ENCODE measurements around the gene HDDC2.

Gene HDDC2, protein sequence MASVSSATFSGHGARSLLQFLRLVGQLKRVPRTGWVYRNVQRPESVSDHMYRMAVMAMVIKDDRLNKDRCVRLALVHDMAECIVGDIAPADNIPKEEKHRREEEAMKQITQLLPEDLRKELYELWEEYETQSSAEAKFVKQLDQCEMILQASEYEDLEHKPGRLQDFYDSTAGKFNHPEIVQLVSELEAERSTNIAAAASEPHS

DNA sequence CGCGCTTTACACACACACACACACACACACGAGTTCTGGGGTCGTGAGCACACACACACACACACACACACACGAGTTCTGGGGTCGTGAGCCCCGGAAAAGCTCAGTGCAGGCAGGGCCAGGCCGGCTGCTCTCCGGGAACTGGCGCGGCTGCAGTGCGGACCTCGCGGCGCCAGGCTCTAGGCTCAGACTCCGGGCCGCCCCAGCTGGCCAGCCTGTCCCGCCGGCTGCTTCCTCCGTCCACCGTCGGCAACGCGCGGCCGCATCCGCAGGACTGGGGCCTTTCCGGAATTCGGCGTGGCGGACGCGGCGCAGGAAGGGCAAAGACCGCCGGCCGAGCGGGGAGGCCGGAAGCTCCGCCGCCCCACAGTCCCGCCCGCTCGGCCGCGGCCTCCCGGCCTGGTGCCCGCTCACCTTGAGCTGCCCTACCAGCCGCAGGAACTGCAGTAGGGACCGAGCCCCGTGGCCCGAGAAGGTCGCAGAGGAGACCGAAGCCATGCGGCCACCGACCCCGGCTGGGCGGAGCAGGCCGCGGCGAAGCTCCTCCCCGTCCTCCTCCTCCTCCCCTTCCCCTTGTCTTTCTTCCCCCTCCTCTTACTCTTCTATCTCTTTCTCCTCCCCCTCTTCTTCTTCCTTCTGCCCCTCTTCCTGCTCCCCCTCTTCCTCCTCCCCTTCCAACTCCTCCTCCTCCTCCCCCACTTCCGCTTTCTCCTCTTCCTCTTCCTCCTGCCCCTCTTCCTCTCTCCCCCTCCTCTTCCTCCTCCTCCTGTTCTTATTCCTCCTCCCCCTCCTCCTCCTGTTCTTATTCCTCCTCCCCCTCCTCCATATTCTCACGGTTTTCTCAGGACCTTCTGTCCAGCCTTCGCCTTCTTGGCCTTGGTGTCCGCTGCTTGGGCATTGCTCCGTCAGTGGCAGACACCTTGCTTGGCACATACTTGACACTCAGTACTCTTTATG, at the start of gene HDDC2:
HDDC2 (minus strand) TSS at position 533 of the 957 bp plus-strand sequence; CDS start at position 498, 35 bp downstream.
- DNase-seq (ENCODE audit: low read depth) = peak; percentile 32

DNA sequence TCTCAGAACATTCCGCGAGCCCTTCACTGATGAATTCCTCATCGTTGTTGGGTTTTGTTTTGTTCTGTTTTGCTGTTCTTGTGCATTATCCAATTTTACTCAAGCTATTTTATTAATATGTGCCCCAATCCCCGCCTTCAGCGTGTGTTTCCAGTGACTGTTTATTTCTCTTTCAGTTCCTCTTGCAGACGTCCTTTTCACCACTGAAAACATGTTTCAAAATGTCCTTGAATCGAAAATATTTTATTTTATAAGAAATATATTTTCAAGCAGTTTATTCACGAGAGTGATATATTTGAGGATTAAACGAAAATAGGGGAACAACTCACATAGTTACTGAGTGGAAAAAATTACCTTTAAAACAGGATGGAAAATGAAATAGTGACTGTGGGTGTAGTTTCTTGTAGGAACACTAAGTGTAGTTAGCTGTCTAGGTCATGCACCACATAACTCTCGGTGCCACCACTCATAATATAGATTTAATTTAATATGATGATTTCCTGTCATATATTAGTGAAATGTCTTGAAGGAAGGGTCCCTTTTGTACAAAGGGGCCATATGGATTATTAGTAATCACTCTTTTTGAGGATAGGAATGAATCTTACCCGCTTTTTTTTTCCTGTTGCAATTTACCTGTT, 45.3 kb upstream of the HDDC2 start:
- DNase-seq (ENCODE audit: low read depth) = no peak

DNA sequence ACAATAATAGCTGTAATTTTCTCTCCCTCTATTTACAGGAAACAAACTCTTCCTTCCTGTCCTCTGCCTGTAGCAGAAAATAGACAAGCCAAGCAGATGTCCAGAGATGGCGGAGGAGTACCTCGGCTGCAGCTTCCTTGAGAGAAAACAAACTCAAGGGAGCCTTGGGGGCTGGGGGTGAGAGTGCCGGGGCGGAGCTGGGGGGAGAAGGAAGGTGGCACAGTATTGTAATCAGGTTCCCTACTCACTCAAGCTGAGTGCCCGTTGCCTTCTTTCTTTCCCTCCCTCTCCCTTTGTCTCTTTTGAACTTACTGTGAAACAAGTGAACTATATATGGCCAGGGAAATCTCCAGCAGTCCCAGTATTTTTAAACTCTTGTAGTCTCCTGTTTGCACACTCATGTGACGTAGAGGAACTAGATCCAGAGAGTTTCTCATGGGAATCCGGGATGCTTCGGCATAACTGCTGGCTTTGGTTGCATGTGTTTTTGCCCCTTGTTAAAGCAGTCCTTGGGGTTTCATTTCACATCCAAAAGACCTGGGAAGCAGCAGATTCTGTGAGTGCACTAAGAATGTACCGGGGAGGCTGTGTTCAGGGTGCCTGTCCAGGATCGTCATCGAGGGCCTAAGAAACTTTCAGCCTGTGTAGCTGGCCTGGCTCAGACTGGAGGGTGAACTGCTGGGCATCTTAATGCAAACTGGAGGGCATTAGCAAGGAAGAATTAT, 44.6 kb upstream of the HDDC2 start:
- DNase-seq (ENCODE audit: low read depth) = no peak

DNA sequence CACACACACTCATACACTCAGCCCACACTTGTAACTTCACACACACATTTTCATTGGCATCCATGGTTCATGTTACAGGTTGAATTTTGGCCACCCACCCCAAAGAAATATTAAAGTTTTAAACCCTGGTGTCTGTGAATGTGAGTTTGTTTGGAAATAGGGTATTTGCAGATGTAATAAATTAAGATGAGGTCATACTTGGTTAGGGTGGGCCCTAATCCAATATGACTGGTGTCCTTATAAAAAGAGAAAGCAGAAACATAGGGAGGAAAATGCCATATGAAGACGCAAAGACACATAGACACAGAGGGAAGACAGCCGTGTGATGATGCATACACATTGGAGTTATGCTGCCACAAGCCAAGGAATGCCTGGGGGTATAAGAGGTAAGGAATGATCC, 39.7 kb upstream of the HDDC2 start:
- DNase-seq (ENCODE audit: low read depth) = no peak

DNA sequence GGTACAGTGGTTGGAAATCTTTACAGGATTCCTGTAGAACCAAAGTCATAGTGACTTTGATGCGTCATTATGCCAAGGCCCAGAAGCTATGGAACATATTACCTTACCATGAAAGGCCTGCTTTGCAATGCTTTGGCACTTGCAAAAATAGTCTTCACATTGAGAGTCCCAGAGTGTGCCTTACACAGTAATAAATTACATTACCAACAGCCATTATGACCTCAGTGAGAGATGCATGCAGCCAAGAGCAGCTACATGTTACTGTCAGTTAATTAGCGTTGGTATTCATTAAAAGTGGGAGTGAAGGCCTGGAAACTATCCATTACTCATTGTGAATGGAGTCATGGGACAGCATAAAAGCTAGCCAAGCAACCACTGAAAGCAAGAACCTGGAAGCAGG, 39.2 kb upstream of the HDDC2 start:
- DNase-seq (ENCODE audit: low read depth) = no peak

DNA sequence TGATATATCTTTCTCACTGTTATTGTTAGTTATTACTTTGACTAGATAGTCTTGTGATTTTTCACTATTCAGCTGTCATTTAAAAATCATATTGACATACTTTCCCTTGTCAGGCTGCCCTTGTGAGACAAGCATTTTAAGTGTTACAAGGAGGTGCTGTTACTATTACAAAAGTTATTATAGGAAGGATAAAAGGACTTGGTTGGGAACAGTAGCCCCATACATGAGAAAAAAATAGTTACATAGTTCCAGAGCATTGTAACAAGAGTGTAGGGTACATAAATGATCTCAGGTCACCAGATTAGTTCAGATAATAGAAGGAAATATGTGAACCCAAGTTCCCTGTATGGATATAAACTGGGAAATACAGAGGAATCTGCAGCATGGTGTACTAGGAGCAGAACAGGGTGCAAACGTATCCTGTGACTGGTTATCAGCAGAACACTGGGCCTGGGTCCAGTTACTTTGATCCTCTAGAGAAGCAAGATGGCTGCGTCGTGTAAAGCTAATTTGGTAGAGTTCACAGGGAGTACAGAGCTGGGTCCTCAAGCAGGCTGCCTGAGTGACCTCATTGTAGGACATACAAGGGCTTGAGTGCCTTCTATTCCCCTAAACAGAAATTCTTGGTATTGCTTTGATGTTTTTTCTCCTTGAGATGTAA, 38.5 kb upstream of the HDDC2 start:
- no peak for DNase-seq (ENCODE audit: low read depth)

DNA sequence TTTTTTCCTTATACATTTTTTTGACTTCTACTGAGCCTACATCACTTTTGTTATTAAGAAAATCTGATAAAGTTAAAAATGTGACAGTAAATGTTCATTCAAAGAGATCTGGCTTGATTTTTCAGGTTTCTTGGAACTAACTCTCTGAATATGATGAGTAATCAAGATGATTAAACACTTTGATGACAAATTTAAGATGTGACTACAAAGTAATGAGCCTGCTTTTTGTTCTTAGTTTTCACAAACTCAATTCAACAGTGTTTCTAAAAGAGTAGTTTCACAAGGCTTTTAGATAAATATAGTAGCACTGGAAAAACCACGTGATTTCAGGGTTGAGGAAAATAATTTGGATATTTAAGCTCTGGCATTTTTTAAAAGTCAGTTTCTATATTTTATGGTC, 37.9 kb upstream of the HDDC2 start:
- no peak for DNase-seq (ENCODE audit: low read depth)

DNA sequence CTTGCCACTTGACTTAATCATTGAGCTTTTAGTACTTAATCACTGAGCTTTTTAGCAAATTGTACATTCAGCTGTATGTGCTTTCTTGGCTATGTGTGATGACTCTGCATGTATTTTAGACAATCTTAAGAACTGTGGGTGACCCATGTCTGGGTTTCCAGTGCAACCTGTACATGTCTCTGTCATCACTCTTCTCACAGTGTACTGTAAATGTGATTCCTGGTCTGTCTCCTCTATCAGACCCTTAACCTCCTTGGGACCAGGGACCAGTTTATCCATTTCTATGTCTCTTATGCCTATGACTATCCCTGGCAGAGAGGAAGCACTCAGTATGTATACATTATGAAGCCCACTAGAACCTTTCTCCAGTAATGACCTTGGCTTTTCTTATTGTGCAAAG, 36.6 kb upstream of the HDDC2 start:
- DNase-seq (ENCODE audit: low read depth) = no peak

DNA sequence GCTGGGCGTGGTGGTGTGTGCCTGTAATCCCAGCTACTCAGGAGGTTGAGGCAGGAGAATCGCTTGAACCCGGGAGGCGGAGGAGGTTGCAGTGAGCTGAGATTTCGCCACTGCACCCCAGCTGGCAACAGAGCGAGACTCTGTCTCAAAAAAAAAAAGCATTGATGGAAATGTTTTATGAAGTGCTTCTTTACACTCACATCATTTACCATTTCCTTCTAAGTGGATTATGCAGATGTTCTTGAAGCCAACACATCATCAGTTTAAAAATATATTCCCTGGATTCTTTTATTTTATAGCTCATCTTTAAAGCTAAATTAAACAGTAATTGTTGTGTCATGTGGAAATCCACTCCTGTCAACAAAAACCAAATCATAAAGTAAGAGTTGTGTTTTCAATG, 35.9 kb upstream of the HDDC2 start:
- DNase-seq (ENCODE audit: low read depth) = no peak

DNA sequence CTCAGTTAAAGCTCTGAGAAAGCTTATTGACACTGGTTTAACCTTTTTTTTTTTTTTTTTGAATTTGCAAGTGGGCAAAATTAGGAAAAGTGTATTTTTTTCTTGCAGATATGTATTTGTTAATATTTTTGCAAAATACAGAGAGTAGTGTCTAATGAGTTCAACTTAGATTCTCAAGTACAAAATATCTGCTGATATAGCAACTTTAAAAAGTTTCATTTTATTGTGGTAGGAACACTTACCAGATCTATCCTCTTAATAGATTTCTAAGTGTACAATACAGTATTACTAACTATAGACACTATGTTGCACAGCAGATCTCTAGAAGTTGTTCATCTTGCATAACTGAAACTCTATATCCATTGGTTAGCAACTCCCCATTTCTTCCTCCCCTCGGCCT, 30.9 kb upstream of the HDDC2 start:
- no peak for DNase-seq (ENCODE audit: low read depth)

DNA sequence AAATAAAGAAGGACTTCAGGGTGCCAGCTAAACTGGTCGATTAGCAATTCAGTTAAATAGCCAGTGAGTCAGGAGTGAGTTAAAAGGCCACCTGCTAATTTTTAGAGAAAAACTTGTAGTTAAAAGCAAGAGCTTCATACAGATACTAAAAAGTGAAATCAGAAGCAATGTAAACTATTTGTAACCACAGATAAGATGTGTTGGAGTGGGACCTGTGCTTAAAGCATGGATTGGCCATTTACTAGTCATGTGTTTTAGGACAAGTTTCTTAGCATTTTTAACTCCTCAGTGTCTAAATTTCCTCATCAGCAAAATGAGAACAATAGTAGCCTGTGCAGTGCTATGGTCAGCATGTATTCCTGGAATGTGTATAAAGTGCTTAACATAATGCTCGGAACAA, 23.8 kb upstream of the HDDC2 start:
- no peak for DNase-seq (ENCODE audit: low read depth)

DNA sequence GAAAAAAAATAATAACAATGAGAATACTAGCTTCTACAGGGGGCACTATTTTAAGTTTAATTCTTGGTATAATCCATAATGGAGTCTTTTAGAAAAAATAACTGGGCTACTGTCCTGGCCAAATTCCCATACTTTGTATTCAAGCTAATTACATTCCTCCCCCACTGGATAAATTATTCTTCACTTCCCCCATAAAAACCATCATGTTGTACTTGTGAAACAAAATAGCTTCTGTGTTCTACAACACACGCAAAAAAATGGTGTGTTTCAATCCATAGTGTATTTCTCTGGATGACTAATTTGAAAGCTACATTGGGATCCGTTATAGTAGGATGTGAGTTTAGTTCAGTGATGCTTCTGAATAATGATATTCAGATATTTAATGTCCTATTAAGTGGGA, 21.6 kb upstream of the HDDC2 start:
- no peak for DNase-seq (ENCODE audit: low read depth)

DNA sequence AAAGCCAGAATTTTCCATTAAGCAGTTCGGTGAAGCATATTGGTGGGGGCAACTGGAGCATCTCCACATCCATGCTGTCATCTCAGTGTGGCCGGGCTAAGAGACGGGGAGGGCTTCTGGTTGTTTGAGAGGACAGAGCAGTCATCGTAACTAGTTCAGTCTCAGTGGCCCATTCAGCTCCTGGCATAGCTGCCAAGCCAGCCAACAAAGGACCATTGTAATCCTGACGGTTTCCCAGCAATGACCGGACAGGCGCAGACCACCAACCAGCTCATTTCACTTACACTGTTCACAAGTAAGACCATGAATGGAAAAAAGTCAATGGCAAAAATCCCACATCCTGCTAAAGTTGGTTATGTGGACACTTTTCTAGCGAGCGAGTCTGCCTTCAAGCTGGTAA, 14.9 kb upstream of the HDDC2 start:
- no peak for DNase-seq (ENCODE audit: low read depth)

DNA sequence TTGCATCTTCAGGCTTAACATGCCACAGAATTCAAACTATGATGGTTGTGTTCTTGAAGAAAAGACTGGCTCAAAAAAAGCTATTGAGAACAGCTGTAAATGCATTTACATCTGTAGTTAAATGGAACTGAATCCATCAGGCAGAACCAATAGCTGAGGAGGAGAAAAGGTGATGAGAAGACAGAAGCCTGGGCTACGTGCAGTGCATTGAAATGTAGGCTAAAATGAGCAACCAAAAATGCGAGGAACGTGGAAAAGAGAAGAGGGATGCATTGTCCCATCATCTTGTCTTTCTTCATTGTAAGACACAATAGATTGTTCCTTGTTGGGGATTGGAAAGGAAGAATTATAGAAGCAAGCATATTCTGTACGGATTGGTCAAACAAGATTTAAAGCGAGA, 13.8 kb upstream of the HDDC2 start:
- DNase-seq (ENCODE audit: low read depth) = no peak

DNA sequence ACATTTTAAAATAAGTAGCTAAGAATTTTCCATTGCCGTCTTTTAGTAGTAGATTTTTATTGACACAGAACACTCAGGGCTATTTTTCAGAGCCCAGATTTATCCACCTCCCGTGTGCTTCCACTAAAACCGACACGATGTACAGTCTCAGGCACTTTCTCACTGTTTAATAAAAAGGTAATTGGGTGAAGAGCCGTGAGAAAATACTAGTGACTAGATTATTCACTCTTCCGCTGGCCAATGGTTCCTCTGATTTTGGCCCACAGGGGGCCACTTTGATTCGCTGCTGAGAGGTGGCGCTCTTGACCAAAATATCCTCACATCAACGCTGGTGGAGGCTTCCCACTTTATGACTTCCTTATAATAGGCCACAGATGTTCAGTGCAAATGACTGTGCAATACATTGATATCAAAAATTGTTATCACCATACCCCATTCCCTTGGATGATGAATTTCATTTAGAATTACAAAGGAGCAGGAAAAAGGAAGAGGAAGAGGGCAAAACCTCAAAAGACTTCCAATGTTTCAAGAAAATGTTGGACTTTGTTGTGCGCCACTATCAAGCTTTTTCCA, 12.3 kb upstream of the HDDC2 start:
- no peak for DNase-seq (ENCODE audit: low read depth)

DNA sequence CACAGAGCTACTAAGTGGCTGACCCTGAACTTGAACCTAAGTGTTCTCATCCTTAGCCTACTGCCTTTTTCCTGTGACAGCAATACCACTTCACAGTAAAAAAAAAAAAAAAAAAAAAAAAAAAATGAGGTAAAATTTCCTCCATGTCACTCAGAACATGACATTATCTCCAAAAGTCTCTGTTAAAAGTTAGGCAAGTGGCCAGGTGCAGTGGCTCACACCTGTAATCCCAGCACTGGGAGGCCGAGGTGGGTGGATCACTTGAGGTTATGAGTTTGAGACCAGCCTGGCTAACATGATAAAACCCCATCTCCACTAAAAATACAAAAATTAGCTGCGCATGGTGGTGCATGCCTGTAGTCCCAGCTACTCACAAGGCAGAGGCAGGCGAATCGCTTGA, 11.2 kb upstream of the HDDC2 start:
- DNase-seq (ENCODE audit: low read depth) = no peak

DNA sequence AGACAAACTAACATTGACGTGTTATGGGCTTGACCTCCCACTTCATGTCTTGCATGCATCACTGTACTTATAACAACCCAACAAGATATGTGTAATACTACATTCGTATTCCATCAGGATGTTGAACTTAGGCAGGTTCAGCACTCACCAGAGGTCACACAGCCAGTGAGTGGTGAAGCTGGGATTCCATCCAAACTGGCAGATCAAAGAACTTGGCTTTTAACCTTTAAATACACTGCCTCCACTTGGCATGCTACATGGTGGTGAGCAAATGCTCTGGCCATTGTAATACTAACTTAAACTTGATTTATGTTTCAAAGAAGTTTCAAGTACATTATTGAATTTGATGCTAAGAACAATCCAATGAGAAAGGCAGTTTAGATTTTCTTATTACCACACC, 10.7 kb upstream of the HDDC2 start:
- DNase-seq (ENCODE audit: low read depth) = no peak

DNA sequence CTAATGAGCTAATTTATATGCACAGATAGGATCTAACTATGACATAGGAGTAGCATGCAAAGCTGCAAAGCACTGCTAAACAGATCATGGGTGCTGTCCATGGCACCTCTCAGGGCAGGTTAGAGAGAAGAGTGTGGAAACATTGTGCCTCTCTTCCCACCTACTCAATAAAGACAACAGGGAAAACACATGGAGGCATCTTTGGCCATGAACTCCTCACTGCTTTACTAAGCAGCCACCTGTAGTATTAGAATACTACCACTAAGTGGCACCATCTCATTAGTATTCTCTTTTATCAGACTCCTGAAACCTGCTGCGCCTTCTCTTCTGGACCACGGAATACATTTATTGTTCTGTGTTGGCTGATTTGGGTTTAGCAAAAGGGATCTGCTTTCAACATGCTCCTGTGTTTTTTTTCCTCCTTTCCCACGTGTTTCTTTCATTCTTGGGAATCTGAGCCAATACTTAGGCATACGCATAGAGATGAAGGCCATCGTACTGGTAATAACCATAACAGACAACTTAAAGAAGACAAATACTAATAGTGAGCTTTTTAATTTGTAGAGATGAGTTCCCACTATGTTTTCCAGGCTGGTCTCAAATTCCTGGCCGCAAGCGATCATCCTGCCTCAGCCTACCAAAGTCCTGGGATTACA, 9.4 kb upstream of the HDDC2 start:
- no peak for DNase-seq (ENCODE audit: low read depth)

DNA sequence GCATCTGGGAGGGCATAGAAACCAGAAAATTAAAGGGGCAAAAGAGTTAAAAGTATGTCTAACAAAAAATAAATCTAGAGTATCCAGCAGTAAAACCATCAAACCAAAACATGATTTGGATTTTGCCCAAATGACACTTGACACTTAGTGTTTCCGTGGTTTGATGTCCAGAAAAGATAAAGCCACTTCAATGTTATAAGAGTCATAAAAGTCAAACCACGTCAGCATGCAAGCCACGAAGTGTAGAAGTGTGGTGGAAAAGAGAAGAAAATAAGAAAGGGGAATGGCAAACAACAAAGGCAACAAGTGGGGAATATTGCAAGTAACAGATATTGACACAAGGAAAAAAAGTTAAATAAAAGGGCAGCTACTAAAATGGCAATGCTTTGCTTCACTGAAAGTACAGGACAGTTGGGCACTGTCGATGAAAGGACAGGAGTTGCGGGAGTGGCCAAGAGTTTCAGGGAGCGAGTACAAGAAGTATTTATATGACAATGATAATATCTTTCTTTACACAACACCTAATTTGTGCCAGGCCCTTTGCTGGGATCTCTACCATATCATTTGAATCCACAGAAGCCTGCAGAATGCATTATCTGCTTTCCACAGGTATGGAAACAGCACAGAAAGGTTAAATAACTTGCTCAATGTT, 6.3 kb upstream of the HDDC2 start:
- no peak for DNase-seq (ENCODE audit: low read depth)

DNA sequence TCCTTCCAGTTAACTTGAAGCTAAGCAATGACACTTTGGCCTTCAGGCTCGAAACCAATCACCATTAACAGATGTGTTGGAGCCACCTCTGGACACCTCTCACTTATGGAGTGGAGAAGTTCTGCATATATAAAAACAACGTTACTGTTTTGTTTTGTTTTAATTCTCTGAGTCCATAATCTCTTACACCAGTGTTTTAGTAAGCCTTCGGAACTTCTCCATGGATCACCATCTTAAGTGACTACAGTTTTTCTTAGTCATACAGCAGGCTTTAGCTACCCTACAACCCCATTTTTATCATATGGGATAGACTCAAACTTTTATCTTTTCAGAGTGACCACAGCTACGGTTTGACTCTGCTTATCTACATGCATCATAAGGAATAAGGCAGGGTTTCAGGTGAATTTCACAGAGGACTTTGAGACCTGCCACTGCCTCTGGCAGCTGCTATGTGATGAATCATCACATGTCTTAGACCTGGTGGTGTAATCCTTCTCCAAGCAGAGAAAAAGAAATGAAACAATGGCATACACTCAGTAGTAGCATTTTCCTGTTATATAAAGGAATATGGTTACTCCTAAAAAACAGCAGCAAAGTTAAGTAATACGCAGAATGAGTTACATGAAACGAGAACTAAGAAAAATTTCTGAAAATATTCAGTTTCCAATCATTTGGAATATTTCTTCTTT, 5.5 kb upstream of the HDDC2 start:
- no peak for DNase-seq (ENCODE audit: low read depth)
